H1 (cell line): ENCODE results near the gene GPR150. TPM values are rescaled to one million over a fixed set of nuclear protein-coding genes. Genes with fewer than 3 reads are reported as not detected.

Experiments
- SAP30 ChIP-seq: fragments of 300-600 bp; sonication (generic); IDR thresholded peaks from 2 replicates; pipeline ENCODE4 v1.7.1; 2012; ENCODE audit warnings: low read length, moderate library complexity, mild to moderate bottlenecking, inconsistent platforms; ENCODE audit not compliant: insufficient read depth, insufficient replicate concordance
- polyA plus RNA-seq, 7 experiments: library from polyadenylated mRNA; depleted of rRNA in 3 of 7; stranded (reverse) in 5 of 7; unstranded in 2 of 7; fragments of >200 nt in 5 of 7; fragments of 200-250 nt in 2 of 7; gene quantifications; 1 replicate in 5 of 7; 2 replicates in 1 of 7; 4 replicates in 1 of 7; pipeline versions ENCODE4 v1.2.1 to v1.2.3, GENCODE V29; 2011 to 2013; ENCODE audit warnings: missing spikeins in 2 of 7, mixed read lengths in 2 of 7
- total RNA-seq: library from RNA; stranded (reverse); fragmentation: NEBNext Ultra II Directional; extraction: Animal tissue kit (Norgen Biotek cat#: 25700); gene quantifications from 2 replicates; pipeline ENCODE4 v1.2.1, GENCODE V29; 2021

Gene GPR150
- total and polyA plus RNA-seq, 2 of the 8 experiments (the other 6 are each of a cell fraction or from before 2014, with no cell fraction given): 0.14 TPM; not detected in 1

DNA sequence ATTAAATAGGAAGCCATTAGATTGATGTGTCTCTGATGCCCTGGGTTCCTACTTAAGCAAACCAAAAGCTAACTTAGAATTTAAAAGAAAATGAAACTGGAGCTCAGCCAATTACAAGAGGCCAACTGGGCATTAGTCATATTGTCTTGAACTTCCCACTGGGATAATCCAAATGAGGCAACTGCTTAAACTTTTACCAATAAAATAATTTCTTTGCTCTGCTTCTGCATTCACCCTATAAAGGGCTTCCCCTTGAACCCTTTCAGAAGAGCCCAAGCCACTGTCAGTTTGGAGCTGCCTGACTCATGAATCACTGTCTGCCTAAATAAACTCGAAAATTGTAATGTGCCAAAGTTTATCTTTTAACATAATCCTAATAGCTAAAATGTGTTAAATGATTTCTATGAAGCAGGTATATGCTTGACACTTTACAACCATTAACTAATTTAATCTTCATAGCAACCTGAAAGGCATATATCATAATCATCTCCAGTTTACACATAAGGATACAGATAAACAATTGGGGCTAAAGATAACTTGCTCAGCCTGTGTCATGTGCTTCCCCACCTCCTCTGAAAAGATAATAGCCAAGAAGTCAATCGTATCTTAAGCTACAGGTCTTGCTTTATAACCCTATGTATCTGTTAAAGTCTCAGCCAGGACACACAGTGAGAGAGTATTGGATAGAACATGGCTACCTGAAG is 11.5 kb downstream of the GPR150 start (continued):
- no peak for TF ChIP-seq SAP30
